HG02884 (cell line): ENCODE measurements around the gene PNPLA4.

Experiments used
- ATAC-seq: cut with Tn5 transposase; IDR thresholded peaks from one replicate; pipeline ENCODE4 v1.9.1; 2021; ENCODE audit warnings: mild to moderate bottlenecking, moderate library complexity; ENCODE audit not compliant: unreplicated experiment

Gene PNPLA4

GRCh38 chrX:7927259-7928167, at the start of gene PNPLA4:
Gene PNPLA4, minus strand, starts transcription at chrX:7927413. Its CDS starts 1,294 bp downstream, at chrX:7926119.
- peak; percentile 86 for ATAC-seq

GRCh38 chrX:7972586-7972985, 45.4 kb upstream of the PNPLA4 start:
- no peak for ATAC-seq

- ATAC-seq: no peak
These were observed 43.2 kb upstream of the PNPLA4 start for GRCh38 chrX:7970428-7970827.

GRCh38 chrX:7965436-7965835, 38.2 kb upstream of the PNPLA4 start:
- no peak for ATAC-seq

GRCh38 chrX:7960246-7960645, 33.0 kb upstream of the PNPLA4 start:
- no peak for ATAC-seq

GRCh38 chrX:7953446-7953845, 26.2 kb upstream of the PNPLA4 start:
- ATAC-seq: no peak

- ATAC-seq: peak; percentile 96
These were observed 23.7 kb upstream of the PNPLA4 start for GRCh38 chrX:7950865-7951264.

- ATAC-seq: no peak
These were observed 21.3 kb upstream of the PNPLA4 start for GRCh38 chrX:7948483-7948882.

- ATAC-seq: no peak
These were observed 19.7 kb upstream of the PNPLA4 start for GRCh38 chrX:7946960-7947359.

- ATAC-seq: no peak
These were observed 16.5 kb upstream of the PNPLA4 start for GRCh38 chrX:7943600-7944245.

GRCh38 chrX:7941390-7942042, 14.3 kb upstream of the PNPLA4 start:
- ATAC-seq: no peak

GRCh38 chrX:7934026-7934425, 6.8 kb upstream of the PNPLA4 start:
- ATAC-seq: no peak

- peak; percentile 44 for ATAC-seq
These were observed 327 bp downstream of the PNPLA4 start for GRCh38 chrX:7926914-7927258.

GRCh38 chrX:7926501-7926900, 712 bp downstream of the PNPLA4 start:
- no peak for ATAC-seq

GRCh38 chrX:7925867-7926472, 1.2 kb downstream of the PNPLA4 start:
- ATAC-seq: peak; percentile 37

GRCh38 chrX:7921750-7922149, 5.5 kb downstream of the PNPLA4 start:
- ATAC-seq: no peak

- no peak for ATAC-seq
These were observed 18.4 kb downstream of the PNPLA4 start for GRCh38 chrX:7908821-7909220.

- ATAC-seq: no peak
These were observed 22.7 kb downstream of the PNPLA4 start for GRCh38 chrX:7904562-7904961.

GRCh38 chrX:7891928-7892327, 35.3 kb downstream of the PNPLA4 start:
- no peak for ATAC-seq

GRCh38 chrX:7889680-7890079, 37.5 kb downstream of the PNPLA4 start:
- no peak for ATAC-seq

- no peak for ATAC-seq
These were observed 38.1 kb downstream of the PNPLA4 start for GRCh38 chrX:7889135-7889534.
